Purkinje cell (primary cell): Measurements from ENCODE around the gene RRH. TPM values are rescaled to one million over a fixed set of nuclear protein-coding genes. Genes with fewer than 3 reads are reported as not detected.

Experiments
- polyA plus RNA-seq: library from polyadenylated mRNA; unstranded; fragments of >200 nt; fragmentation: Nextera tagmentation; gene quantifications from 2 replicates; pipeline ENCODE4 v1.2.1, GENCODE V29; 2014

The RRH gene, protein sequence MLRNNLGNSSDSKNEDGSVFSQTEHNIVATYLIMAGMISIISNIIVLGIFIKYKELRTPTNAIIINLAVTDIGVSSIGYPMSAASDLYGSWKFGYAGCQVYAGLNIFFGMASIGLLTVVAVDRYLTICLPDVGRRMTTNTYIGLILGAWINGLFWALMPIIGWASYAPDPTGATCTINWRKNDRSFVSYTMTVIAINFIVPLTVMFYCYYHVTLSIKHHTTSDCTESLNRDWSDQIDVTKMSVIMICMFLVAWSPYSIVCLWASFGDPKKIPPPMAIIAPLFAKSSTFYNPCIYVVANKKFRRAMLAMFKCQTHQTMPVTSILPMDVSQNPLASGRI
- polyA plus RNA-seq = 0.38 and 0.89 TPM in 2 replicates

DNA sequence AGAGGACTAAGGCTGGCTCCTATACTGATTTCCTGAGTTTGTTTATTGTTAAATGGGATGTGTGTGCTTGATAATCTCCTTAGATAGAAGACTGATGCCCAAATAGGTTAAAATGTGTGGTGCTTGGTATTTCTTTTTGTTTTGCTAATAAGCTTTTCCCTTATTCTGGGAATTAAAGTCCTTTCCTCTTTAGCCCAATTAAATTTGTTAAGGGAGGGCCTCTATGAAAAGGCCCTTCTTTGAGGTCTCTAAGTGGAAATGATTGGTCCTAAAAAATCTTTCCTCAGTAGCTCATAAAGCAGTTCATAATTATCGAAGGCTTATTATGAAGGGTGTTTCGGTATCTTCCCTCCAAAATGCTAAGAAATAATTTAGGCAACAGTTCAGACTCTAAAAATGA is at the start of gene RRH:
Gene RRH, plus strand, starts transcription at position 301 of the 400 bp plus-strand sequence. Its CDS starts 56 bp downstream, at position 357.

DNA sequence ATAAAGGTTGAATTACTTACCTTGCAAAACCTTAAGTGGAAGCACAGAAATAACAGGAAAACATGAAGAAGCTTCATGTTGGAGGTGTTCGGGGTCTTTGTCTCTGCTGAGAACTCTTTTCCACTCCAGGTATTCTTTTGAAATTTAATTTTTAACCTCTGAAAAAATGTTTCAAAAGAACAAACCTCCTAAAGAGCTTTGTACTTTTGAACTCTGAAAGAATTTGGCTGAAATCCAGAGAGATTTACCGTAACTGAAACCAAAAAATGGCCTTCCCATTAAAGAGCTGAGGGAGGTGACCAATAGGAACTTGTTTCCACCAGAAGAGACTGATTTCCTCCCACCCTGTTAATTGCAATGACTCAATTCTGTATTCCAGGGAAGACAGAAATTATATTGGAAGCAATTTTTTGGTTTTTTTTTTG is 25.9 kb upstream of the RRH start, which contains the start of gene CFI:
Gene CFI, minus strand, starts transcription at position 105 of the 425 bp plus-strand sequence. Its CDS starts 28 bp downstream, at position 77.

DNA sequence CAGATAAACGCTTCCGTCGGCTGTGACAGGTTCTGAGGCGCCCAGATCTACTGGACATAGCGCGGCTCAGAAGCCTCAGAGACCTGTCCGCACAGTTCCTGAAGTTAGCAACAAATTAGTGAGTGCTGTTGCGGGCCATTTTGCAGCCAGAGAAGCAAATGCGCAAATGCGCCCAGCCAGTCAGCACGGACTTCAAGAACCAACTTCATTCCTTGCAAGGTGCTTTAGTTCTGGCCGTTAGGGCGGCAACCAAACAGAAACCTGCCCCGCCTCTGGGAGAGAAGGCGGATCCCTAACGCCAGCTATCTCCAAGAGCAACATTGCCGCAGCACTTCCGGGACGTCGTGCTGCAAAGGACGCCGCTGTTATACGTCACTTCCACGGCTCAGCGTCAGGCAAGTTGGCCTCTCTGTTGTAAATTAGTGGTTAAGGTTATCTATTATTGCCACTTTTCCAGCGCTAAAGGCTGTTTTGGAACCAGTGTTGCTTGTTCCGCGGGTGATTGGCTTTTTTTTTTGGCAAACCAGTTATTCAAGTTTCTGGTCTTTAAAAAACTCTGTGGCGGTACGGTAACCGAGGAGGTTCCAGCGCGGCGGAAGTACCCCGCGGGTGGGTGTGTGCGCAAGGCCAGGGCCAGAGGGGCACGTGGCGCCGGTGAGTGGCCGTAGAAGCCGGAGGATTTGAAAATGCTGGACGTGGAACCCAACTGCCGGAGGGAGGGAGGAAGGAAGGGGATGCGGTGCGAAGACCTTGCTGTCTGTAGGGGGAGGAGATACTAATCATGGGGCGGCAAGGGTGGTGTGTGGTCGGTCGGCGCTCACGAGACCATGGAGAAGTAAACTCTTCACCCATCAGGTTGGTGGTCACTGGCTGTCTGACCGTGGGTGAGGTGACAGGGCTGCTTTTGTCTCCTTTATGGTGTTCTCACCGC is 12.4 kb upstream of the RRH start, which contains the start of gene GAR1:
Gene GAR1, plus strand, starts transcription at position 612 of the 931 bp plus-strand sequence. CDS start 403 bp downstream, outside the sequence.

DNA sequence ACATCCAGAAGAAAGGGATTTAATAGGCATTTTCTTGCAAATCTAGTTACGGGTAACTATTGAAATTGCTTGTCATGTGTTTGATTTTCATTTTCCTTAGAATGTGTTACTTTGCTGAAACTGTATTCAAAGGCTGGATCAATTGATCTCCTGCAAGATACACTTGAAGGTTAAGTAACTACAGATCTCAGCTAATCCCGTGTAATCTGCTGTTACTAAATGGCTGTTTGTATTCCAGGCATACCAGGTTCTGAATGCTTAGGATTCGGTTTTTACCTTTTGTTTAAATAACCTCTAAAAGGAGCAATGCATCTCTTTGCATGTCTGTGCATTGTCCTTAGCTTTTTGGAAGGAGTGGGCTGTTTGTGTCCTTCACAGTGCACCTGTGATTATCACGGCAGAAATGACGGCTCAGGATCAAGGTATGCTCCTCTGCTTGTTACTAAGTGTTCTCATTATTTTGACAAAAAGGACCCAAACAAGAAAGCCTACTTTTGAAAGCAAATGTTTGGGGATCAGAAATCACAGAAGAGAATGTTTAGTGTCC is 20.2 kb downstream of the RRH start, which contains the start of gene LRIT3:
Gene LRIT3, plus strand, starts transcription at position 212 of the 547 bp plus-strand sequence. Its CDS starts 95 bp downstream, at position 307.

Other genes with a start within 250 kb of the RRH start
- 6.1 TPM in 1 of 2 replicates, not detected in the other for gene CASP6, start 124.5 kb upstream of the RRH start, polyA plus RNA-seq
- 25.7 and 39.9 TPM in 2 replicates for gene PLA2G12A, start 97.9 kb upstream of the RRH start, polyA plus RNA-seq
- not detected in 2 replicates for gene CFI, start 26.0 kb upstream of the RRH start, polyA plus RNA-seq
- 5.6 and 6.5 TPM in 2 replicates for gene GAR1, start 12.2 kb upstream of the RRH start, polyA plus RNA-seq
- 0.08 and 0.54 TPM in 2 replicates for gene LRIT3, start 20.1 kb downstream of the RRH start, polyA plus RNA-seq
- not detected in 2 replicates for gene EGF, start 84.9 kb downstream of the RRH start, polyA plus RNA-seq